A549 (cell line): ENCODE measurements around the gene OR9K2. TPM values are rescaled to one million over a fixed set of nuclear protein-coding genes. Genes with fewer than 3 reads are reported as not detected.

Experiments used
- ATAC-seq, 2 experiments: fragments of 200-7000 bp in 1 of 2; fragments of >200 bp in 1 of 2; cut with Nextera tagmentation in 1 of 2; cut with Tn5 transposase in 1 of 2; 3 replicates each; pipeline versions ENCODE4 v1.8.0 to v1.9.1; 2018 to 2020; ENCODE audit warnings: mild to moderate bottlenecking in 1 of 2, moderate library complexity in 1 of 2
- CTCF ChIA-PET: fragments of 300-600 bp; sonication (Branson Sonifier 250); formaldehyde crosslinking; extraction: SDS; loops from one replicate; lab custom pipeline; 2021; ENCODE audit warnings: antibody characterized with exemption, inconsistent platforms; lab: Yijun Ruan, JAX
- POLR2A ChIA-PET: fragments of 350-600 bp; formaldehyde crosslinking; extraction: SDS; loops from one replicate; lab custom pipeline; 2021; ENCODE audit warnings: antibody characterized with exemption, inconsistent platforms; lab: Yijun Ruan, JAX
- DNase-seq, 2 experiments: peaks; one replicate each; pipeline versions ENCODE4 v3.0.0 to v3.0.0-alpha.2; 2011 to 2016; ENCODE audit warnings: low read depth in 1 of 2, low spot score in 1 of 2
- FAIRE-seq: peaks from 2 replicates; lab custom pipeline; 2011; peaks lifted over from hg19 to GRCh38; lab: Jason Lieb, UNC
- H3K27ac ChIP-seq, 2 experiments: fragments of >200 bp; sonication (Bioruptor Twin); formaldehyde crosslinking; 3 replicates each; pipeline ENCODE4 v1.5.1; 2016 to 2017
- H3K4me1 ChIP-seq: fragments of >200 bp; sonication (Bioruptor Twin); formaldehyde crosslinking; 3 replicates; pipeline ENCODE4 v1.6.1; 2016
- H3K4me2 ChIP-seq: fragments of >200 bp; sonication (Bioruptor Twin); formaldehyde crosslinking; 3 replicates; pipeline ENCODE4 v1.6.1; 2016
- H3K4me3 ChIP-seq: fragments of >200 bp; sonication (Bioruptor Twin); formaldehyde crosslinking; 3 replicates; pipeline ENCODE4 v1.5.1; 2016
- H3K9me3 ChIP-seq: fragments of >200 bp; sonication (Bioruptor Twin); formaldehyde crosslinking; 3 replicates; pipeline ENCODE4 v1.6.1; 2016
- CBX2 ChIP-seq: fragments of 200-600 bp; sonication (generic); IDR thresholded peaks from 2 replicates; pipeline ENCODE4 v1.6.1; 2016; ENCODE audit warnings: low read depth, mild to moderate bottlenecking, borderline replicate concordance
- CBX8 ChIP-seq: fragments of 200-600 bp; sonication (generic); IDR thresholded peaks from 2 replicates; pipeline ENCODE4 v1.6.1; 2016
- EHF ChIP-seq: fragments of 250-450 bp; sonication (Bioruptor Pico); IDR thresholded peaks from 2 replicates; pipeline ENCODE4 v1.5.0; 2020; ENCODE audit warnings: mild to moderate bottlenecking
- EHMT2 ChIP-seq: fragments of 200-600 bp; sonication (generic); IDR thresholded peaks from 2 replicates; pipeline ENCODE4 v1.6.1; 2016; ENCODE audit warnings: antibody characterized with exemption, low read depth, mild to moderate bottlenecking, moderate library complexity
- EP300 ChIP-seq, 2 experiments: fragments of >200 bp; sonication (Bioruptor Twin); formaldehyde crosslinking; IDR thresholded peaks; 2 replicates in 1 of 2; 3 replicates in 1 of 2; pipeline ENCODE4 v1.6.1; 2016 to 2017
- ESRRA ChIP-seq: fragments of 150-350 bp; IDR thresholded peaks from 2 replicates; pipeline ENCODE4 v1.6.1; 2014; ENCODE audit warnings: mild to moderate bottlenecking, low read length, borderline replicate concordance
- FOSB ChIP-seq: fragments of 250-450 bp; sonication (Bioruptor Pico); IDR thresholded peaks from 2 replicates; pipeline ENCODE4 v1.5.0; 2020; ENCODE audit warnings: mild to moderate bottlenecking, moderate library complexity
- FOXS1 ChIP-seq: fragments of 250-450 bp; sonication (Bioruptor Pico); IDR thresholded peaks from 2 replicates; pipeline ENCODE4 v1.5.0; 2020; ENCODE audit warnings: mild to moderate bottlenecking, moderate library complexity
- GATA3 ChIP-seq: IDR thresholded peaks from 2 replicates; pipeline ENCODE4 v1.6.1; 2012; ENCODE audit warnings: borderline replicate concordance
- HEYL ChIP-seq: fragments of 250-450 bp; sonication (Bioruptor Pico); IDR thresholded peaks from 2 replicates; pipeline ENCODE4 v1.8.0; 2021; ENCODE audit warnings: mild to moderate bottlenecking, moderate library complexity
- HOXA7 ChIP-seq: fragments of 250-450 bp; sonication (Bioruptor Pico); IDR thresholded peaks from 2 replicates; pipeline ENCODE4 v1.5.0; 2020; ENCODE audit warnings: mild to moderate bottlenecking, moderate library complexity
- KDM1A ChIP-seq: fragments of 200-600 bp; sonication (generic); IDR thresholded peaks from 2 replicates; pipeline ENCODE4 v1.6.1; 2016; ENCODE audit warnings: low read depth, mild to moderate bottlenecking
- KDM5A ChIP-seq: fragments of 200-600 bp; sonication (generic); IDR thresholded peaks from 2 replicates; pipeline ENCODE4 v1.6.1; 2016; ENCODE audit warnings: antibody characterized with exemption, mild to moderate bottlenecking
- MAFK ChIP-seq: fragments of 450-650 bp; IDR thresholded peaks from 2 replicates; pipeline ENCODE4 v1.6.1; 2014; ENCODE audit not compliant: partially characterized antibody
- MAZ ChIP-seq: fragments of 150-350 bp; IDR thresholded peaks from 2 replicates; pipeline ENCODE4 v1.6.1; 2014; ENCODE audit warnings: antibody characterized with exemption, low read depth, low read length, borderline replicate concordance
- NFE2L2 ChIP-seq: fragments of 150-350 bp; conservative IDR thresholded peaks from 2 replicates; pipeline ENCODE4 v1.6.1; 2014; ENCODE audit warnings: low read length
- POLR2AphosphoS2 ChIP-seq: conservative IDR thresholded peaks from 2 replicates; pipeline ENCODE4 v1.6.1; 2012; ENCODE audit warnings: low read length, improper control_type of control experiment, inconsistent platforms
- RAD21 ChIP-seq, 2 experiments: fragments of >200 bp in 1 of 2; sonication (Bioruptor Twin) in 1 of 2; formaldehyde crosslinking in 1 of 2; IDR thresholded peaks in 1 of 2; conservative IDR thresholded peaks in 1 of 2; 2 replicates in 1 of 2; 3 replicates in 1 of 2; pipeline ENCODE4 v1.6.1; 2012 to 2018; ENCODE audit warnings: inconsistent platforms in 1 of 2
- RARB ChIP-seq: fragments of 250-450 bp; sonication (Bioruptor Pico); IDR thresholded peaks from 2 replicates; pipeline ENCODE4 v1.8.0; 2021; ENCODE audit warnings: mild to moderate bottlenecking, moderate library complexity
- RCOR1 ChIP-seq: fragments of 150-350 bp; IDR thresholded peaks from 2 replicates; pipeline ENCODE4 v1.6.1; 2014; ENCODE audit warnings: antibody characterized with exemption, low read length, low read depth
- RFX5 ChIP-seq: fragments of 450-650 bp; IDR thresholded peaks from 2 replicates; pipeline ENCODE4 v1.7.1; 2014; ENCODE audit warnings: antibody characterized with exemption, mild to moderate bottlenecking, moderate library complexity
- SMC3 ChIP-seq: fragments of >200 bp; sonication (Bioruptor Twin); formaldehyde crosslinking; IDR thresholded peaks from 3 replicates; pipeline ENCODE4 v1.6.1; 2018; ENCODE audit warnings: inconsistent platforms
- TFCP2L1 ChIP-seq: fragments of 250-450 bp; sonication (Bioruptor Pico); IDR thresholded peaks from 2 replicates; pipeline ENCODE4 v1.5.0; 2021; ENCODE audit warnings: mild to moderate bottlenecking
- TP53 ChIP-seq: fragments of 250-450 bp; sonication (Bioruptor Pico); IDR thresholded peaks from 2 replicates; pipeline ENCODE4 v1.5.0; 2021; ENCODE audit warnings: mild to moderate bottlenecking, moderate library complexity
- ZNF302 ChIP-seq: fragments of 250-450 bp; sonication (Bioruptor Pico); IDR thresholded peaks from 2 replicates; pipeline ENCODE4 v1.9.0; 2021; ENCODE audit warnings: inconsistent platforms, mild to moderate bottlenecking, moderate library complexity
- WGBS: methylation state at CpG from one replicate; pipeline ENCODE4 v1.1.6; 2017; ENCODE audit errors: missing lambda C conversion rate; 5-methylcytosine and 5-hydroxymethylcytosine counted together
- polyA plus RNA-seq, 4 experiments: library from polyadenylated mRNA; depleted of rRNA in 3 of 4; stranded (reverse); fragments of >200 nt; fragmentation: RNase III in 1 of 4; extraction: RNeasy Plus Mini Kit Qiagen cat#74134 plus additional on column Dnase treatment in 1 of 4; gene quantifications; 2 replicates in 3 of 4; 3 replicates in 1 of 4; pipeline ENCODE4 v1.2.3, GENCODE V29; 2011 to 2017
- TF ChIP-seq, protein P1 (sequence below): fragments of 250-450 bp; sonication (Bioruptor Pico); IDR thresholded peaks from 2 replicates; pipeline ENCODE4 v1.5.0; 2021; ENCODE audit warnings: mild to moderate bottlenecking, moderate library complexity, borderline replicate concordance
- TF ChIP-seq, protein P2 (sequence below): IDR thresholded peaks from 2 replicates; pipeline ENCODE4 v1.6.1; 2012
- TF ChIP-seq, protein P3 (sequence below): fragments of 150-350 bp; IDR thresholded peaks from 2 replicates; pipeline ENCODE4 v1.6.1; 2014; ENCODE audit warnings: low read depth, mild to moderate bottlenecking, low read length
- TF ChIP-seq, protein P4 (sequence below): fragments of >200 bp; sonication (Bioruptor Twin); formaldehyde crosslinking; IDR thresholded peaks from 2 replicates; pipeline ENCODE4 v1.6.1; 2016
- TF ChIP-seq, protein P5 (sequence below): IDR thresholded peaks from 2 replicates; pipeline ENCODE4 v1.6.1; 2012; ENCODE audit warnings: low read depth, borderline replicate concordance
- TF ChIP-seq, protein P6 (sequence below): fragments of 450-650 bp; IDR thresholded peaks from 2 replicates; pipeline ENCODE4 v1.6.1; 2014; ENCODE audit warnings: antibody characterized with exemption
- TF ChIP-seq, protein P7 (sequence below): IDR thresholded peaks from 2 replicates; pipeline ENCODE4 v1.6.1; 2012

OR9K2 gene
- polyA plus RNA-seq, 2 of the 4 experiments (the other 2 are of a cell fraction) = not detected

DNA sequence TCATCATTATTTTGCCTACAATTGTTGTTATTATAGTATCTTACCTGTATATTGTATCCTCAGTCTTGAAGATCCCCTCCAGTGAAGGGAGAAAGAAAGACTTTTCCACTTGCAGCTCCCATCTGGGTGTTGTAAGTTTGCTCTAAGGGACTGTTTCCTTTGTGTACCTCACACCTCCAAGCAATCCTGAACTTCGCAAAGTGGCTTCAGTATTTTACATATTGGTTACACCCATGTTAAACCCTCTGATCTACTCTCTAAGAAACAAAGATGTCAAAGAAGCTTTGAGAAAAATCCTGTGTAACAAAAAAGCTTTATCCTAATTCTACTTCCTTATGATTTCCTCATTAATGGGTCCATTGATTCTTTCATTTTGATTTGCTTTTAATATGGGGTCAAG, 10.1 kb upstream of the OR9K2 start:
- H3K4me3 ChIP-seq = no peak overlapping the region
- TF ChIP-seq CBX8 (no peak), KDM5A (no peak), EHMT2 (no peak), SMC3 (no peak), ZNF302 (no peak), EHF (CRISPR knock-in tag) (no peak), RARB (CRISPR knock-in tag) (no peak), KDM1A (no peak), HOXA7 (CRISPR knock-in tag) (no peak), FOSB (CRISPR knock-in tag) (no peak), MAZ (no peak), FOXS1 (CRISPR knock-in tag) (no peak), RFX5 (no peak), HEYL (no peak), TP53 (CRISPR knock-in tag) (no peak), RCOR1 (no peak), EP300 (IDR thresholded peaks at IDR 0.05) (no peak), RAD21 (conservative IDR thresholded peaks at IDR 0.05 in 1 of 2, IDR thresholded peaks at IDR 0.05 in 1 of 2) (no peak)
- TF ChIP-seq, protein P1, sequence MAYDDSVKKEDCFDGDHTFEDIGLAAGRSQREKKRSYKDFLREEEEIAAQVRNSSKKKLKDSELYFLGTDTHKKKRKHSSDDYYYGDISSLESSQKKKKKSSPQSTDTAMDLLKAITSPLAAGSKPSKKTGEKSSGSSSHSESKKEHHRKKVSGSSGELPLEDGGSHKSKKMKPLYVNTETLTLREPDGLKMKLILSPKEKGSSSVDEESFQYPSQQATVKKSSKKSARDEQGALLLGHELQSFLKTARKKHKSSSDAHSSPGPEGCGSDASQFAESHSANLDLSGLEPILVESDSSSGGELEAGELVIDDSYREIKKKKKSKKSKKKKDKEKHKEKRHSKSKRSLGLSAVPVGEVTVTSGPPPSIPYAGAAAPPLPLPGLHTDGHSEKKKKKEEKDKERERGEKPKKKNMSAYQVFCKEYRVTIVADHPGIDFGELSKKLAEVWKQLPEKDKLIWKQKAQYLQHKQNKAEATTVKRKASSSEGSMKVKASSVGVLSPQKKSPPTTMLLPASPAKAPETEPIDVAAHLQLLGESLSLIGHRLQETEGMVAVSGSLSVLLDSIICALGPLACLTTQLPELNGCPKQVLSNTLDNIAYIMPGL (CRISPR knock-in tag) = no peak
- TF ChIP-seq, protein P2, sequence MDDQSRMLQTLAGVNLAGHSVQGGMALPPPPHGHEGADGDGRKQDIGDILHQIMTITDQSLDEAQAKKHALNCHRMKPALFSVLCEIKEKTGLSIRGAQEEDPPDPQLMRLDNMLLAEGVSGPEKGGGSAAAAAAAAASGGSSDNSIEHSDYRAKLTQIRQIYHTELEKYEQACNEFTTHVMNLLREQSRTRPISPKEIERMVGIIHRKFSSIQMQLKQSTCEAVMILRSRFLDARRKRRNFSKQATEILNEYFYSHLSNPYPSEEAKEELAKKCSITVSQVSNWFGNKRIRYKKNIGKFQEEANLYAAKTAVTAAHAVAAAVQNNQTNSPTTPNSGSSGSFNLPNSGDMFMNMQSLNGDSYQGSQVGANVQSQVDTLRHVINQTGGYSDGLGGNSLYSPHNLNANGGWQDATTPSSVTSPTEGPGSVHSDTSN = no peak
- no peaks in the 10 kb centered on the region for H3K9me3 ChIP-seq
- no peak for FAIRE-seq
- H3K27ac ChIP-seq = no peak overlapping the region
- H3K4me2 ChIP-seq = no peak overlapping the region
- no peak for DNase-seq
- ChIA-PET POLR2A (no interaction called here), CTCF (interaction anchor here (1.0 kb wide), 1 partner anchor 25 kb away, joined by 4 read pairs; no protein-coding TSS in a partner anchor)
- no peak for ATAC-seq
- no peaks in the 10 kb centered on the region for H3K4me1 ChIP-seq
- 11% methylated on average over 1 of the region's 1 CpG for WGBS

DNA sequence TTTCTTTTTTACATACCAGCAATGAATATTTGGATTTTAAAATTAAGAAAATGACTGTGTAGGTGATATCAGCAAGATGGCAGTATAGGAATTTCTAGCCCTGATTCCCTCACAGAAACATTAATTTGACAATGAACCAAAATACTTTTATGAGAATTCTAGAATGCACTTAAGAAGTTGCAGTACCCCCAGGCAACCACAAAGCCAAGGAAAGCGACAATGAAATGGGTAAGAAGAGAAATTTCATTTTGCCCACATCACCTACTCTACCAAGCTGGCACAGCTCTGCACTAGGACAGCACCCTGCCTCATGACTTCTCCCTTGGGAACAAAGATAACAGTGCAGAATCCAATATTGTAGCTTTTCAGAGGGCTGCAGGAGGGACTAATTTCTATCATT, 6.6 kb downstream of the OR9K2 start:
- no peak overlapping the region for H3K27ac ChIP-seq
- ATAC-seq (no peak), FAIRE-seq (no peak), DNase-seq (no peak)
- H3K4me2 ChIP-seq = no peak overlapping the region
- POLR2A ChIA-PET = no interaction called here
- H3K4me3 ChIP-seq = no peak overlapping the region
- TF ChIP-seq FOSB (CRISPR knock-in tag) (no peak), NFE2L2 (no peak), RAD21 (conservative IDR thresholded peaks at IDR 0.05 in 1 of 2, IDR thresholded peaks at IDR 0.05 in 1 of 2) (no peak), POLR2AphosphoS2 (no peak), GATA3 (no peak), EHF (CRISPR knock-in tag) (no peak), RCOR1 (no peak), CBX8 (no peak), TFCP2L1 (CRISPR knock-in tag) (no peak), ZNF302 (no peak), CBX2 (no peak), ESRRA (no peak), MAFK (no peak)
- TF ChIP-seq, protein P3, sequence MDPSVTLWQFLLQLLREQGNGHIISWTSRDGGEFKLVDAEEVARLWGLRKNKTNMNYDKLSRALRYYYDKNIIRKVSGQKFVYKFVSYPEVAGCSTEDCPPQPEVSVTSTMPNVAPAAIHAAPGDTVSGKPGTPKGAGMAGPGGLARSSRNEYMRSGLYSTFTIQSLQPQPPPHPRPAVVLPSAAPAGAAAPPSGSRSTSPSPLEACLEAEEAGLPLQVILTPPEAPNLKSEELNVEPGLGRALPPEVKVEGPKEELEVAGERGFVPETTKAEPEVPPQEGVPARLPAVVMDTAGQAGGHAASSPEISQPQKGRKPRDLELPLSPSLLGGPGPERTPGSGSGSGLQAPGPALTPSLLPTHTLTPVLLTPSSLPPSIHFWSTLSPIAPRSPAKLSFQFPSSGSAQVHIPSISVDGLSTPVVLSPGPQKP = no peak
- TF ChIP-seq, protein P4, sequence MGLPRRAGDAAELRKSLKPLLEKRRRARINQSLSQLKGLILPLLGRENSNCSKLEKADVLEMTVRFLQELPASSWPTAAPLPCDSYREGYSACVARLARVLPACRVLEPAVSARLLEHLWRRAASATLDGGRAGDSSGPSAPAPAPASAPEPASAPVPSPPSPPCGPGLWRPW = no peak
- TF ChIP-seq, protein P5, sequence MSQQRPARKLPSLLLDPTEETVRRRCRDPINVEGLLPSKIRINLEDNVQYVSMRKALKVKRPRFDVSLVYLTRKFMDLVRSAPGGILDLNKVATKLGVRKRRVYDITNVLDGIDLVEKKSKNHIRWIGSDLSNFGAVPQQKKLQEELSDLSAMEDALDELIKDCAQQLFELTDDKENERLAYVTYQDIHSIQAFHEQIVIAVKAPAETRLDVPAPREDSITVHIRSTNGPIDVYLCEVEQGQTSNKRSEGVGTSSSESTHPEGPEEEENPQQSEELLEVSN = no peak
- TF ChIP-seq, protein P6, sequence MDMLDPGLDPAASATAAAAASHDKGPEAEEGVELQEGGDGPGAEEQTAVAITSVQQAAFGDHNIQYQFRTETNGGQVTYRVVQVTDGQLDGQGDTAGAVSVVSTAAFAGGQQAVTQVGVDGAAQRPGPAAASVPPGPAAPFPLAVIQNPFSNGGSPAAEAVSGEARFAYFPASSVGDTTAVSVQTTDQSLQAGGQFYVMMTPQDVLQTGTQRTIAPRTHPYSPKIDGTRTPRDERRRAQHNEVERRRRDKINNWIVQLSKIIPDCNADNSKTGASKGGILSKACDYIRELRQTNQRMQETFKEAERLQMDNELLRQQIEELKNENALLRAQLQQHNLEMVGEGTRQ = no peak
- TF ChIP-seq, protein P7, sequence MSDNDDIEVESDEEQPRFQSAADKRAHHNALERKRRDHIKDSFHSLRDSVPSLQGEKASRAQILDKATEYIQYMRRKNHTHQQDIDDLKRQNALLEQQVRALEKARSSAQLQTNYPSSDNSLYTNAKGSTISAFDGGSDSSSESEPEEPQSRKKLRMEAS = no peak
- TF ChIP-seq, all 56 proteins: peak for 0
- 3% methylated on average over 1 of the region's 1 CpG for WGBS
- no peaks in the 10 kb centered on the region for H3K4me1 ChIP-seq
- no peaks in the 10 kb centered on the region for H3K9me3 ChIP-seq
- CTCF ChIA-PET = no interaction called here
